Activated CD8-positive, alpha-beta memory T cell treated with anti-CD3 and anti-CD28 coated beads, Interleukin-2, amount 50 U/mL, for 24 hours (primary cell): ENCODE measurements around the gene TBL3.
"Not testable (repeated sequence)": the region's sequence is repeated elsewhere in the genome, so short reads cannot be mapped to it uniquely, and the experiment has no call there.

Experiments
- DNase-seq: peaks from one replicate; pipeline ENCODE4 v3.0.0-alpha.2; 2020; ENCODE audit errors: extremely low read depth

Gene TBL3

DNA sequence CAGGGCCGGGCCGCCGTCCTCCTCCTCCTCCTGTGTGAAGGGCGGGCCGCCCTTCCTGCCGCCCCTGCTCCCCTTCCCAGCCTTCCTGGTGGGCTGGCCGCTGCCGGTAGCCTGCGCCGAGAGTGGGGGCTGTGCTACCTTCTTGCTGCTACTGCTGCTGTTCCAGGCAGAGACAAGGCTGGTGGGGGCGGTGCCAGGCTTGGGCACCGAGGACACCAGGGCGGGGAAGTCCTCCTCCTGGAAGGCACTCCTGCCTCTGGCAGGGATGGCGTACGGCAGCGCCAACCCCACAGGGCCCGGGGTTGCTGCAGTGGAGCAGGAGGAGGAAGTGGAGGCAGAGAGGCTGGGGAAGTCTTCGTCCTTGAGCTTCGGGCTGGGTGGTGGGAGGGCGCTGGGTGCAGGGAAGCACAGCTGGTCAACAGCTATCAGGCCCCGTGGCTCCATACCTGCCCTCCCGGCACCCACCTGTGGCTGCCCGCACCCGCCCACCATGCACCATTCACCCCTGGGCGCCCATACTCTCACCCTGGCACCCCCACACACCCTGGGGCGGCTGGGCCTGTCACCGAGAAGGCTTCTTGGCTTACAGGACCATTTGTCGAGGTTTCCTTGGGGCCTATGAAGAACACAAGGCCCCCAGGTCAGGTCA is 28.1 kb downstream of the TBL3 start:
- no peak for DNase-seq

DNA sequence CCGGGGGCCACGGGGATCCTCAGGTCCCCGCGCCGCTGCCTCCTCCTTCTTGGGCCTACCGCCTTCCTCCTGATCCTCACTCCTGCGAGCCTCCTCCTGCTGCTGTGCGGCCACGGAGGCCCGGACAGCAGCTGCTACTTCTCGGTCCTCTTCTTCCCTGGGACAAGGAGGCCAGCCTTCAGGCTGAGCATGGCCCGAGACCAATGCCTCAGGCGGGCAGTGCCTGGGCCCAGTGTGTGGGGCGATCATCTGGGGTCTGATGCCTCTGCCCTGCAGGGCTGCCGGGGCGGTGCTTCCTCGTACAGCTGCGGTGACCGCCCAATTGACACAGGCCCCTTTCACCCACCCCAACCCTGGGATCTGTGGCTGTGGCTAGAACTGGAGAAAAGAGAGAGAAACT is 29.2 kb downstream of the TBL3 start:
- no peak for DNase-seq

DNA sequence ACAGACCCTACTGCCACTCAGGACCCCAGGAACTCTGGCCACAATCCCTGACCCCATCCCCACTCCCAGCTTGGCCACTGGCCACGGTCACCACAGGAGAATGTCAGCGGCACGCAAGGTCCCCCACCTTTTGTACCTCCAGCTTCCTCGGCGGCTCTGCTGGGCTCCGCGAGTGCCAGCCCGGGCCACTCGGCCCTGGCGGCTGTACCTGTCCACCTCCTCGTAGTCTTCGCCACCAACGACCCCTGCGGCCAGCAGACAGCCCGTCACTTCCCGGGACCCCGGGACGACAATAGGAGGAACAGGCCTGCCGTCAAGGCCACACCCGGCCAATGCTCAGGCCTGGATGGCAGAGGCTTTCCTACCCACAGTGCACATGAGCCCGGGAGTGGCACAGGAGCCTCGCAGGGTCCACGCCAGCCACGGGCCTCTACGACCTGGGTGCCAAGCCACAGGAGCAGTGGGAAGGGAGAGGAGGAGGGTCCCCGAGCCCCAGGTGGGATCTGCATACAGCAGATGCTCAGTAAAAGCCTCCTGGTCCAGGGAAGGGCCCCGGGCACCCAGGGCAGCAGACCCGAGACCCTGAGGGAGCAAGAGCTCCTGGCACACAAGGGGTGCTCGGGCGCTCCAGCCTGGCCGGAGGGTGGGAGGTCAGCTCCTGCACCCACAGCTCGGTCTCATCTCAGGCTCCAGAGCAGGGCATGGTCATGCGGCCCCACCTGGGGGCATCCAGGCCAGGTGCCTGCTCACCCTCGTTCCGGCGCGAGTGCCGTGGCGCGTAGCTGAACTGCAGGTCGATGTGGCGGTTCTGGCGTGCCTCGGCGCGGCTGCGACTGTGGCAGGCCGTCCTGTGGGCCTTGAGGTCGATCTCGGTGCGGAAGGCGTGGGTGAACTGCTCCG is 29.9 kb downstream of the TBL3 start:
- DNase-seq, result no peak

DNA sequence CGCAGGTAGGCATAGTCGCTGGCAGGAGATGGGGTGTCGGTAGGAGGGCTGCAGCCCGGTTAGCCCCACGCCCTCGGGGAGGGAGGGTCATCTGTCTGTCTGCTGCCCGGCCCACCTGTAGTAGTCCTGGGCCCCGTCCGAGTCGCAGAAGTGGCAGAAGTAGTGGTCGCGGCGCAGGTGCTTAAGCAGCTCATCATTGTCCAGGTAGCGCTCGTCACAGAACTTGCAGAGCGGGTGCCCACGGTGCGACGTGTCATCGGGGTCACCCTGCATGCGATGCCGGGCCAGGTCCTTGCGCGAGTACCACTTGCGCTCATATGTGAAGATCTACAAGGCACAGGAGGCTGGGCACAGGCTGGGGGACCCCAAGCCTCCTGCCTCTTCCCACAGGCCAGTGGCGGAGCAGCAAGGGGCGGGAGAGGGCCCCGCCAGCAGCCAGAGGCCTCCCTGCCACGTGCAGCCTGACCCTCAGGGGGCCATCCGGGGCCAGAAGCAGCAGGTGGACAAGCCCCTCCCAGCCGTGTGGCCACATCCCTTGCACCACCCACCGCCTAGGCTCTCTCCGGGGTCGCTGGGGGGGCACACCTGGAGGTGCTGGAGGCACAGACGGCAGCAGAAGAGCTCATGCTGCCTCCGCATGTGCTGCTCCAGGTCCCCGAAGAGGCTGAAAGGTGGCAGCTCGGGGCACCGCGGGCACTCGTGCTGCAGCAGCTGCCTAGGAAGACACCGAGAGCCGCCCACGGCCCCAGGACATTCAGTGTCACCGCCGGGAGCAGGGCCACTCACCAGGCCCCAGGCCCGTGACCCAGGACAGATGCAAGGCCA is 30.8 kb downstream of the TBL3 start:
- DNase-seq, result no peak

DNA sequence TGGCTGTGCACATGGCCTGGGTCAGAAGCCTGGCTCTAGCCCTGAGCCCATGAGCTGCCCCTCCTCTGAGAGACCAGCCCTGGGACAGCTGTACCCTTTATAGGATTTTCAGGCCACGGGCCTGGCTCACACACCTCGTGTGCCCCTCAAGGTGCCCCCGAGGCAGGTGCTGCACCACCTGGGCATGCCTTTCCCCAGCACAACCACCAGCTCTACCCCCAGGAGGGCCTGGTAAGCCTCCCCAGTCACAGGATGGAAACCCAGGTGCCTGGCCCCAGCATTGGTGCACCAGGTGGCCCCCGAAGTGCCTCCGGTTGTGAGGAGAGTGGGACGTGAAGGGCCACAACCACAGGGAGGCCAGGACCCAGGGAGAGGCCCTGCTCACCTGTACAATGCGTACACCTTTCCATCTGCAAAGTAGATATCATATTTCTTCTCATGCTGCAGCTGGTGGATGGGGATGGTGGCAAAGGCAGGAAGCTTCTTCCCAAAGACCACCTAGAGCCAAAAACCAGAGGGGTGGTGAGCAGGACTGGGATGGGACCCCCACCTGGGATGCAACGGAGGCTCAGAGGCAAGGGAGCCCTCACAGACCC is 31.5 kb downstream of the TBL3 start:
- DNase-seq, result no peak

DNA sequence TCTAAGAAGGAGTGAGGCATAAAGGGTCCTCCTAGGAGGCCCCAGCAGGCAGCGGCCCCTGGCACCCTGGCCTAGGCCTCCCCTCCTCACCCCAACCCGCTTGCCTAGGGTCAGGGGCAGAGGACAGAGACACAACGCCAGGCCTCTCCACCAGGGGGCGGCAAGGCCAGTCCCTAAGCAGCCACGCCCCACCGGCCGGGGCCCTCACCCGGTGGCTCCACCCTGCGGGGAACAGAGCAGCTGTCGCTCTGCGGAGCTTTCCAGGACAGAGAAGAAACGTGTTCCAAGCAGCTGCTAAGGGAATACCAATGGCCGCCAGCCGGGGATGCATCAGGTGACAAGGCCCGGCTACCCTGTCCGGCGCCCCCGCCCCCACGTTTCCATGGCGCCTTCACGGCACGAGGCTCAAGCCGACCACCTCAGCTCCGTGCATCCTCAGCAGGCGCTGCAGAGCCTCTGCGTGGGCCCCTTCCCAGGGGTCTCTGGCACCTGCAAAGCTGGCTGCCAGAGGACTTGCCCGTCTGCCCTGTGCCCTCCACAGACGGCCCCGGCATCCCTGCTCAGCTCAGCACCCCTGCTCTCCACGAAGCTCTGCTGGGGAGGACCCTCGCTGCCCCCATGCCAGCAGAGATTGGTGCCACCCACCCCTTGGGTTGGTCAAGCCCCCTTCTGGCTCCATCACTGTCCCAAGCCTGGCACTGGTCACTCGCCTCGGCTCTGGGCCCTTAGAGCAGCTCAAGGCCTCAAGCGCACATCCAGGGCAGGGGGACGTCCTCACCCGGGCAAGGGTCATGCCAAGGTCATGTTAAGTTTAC is 32.2 kb downstream of the TBL3 start:
- DNase-seq, result peak; percentile 63

DNA sequence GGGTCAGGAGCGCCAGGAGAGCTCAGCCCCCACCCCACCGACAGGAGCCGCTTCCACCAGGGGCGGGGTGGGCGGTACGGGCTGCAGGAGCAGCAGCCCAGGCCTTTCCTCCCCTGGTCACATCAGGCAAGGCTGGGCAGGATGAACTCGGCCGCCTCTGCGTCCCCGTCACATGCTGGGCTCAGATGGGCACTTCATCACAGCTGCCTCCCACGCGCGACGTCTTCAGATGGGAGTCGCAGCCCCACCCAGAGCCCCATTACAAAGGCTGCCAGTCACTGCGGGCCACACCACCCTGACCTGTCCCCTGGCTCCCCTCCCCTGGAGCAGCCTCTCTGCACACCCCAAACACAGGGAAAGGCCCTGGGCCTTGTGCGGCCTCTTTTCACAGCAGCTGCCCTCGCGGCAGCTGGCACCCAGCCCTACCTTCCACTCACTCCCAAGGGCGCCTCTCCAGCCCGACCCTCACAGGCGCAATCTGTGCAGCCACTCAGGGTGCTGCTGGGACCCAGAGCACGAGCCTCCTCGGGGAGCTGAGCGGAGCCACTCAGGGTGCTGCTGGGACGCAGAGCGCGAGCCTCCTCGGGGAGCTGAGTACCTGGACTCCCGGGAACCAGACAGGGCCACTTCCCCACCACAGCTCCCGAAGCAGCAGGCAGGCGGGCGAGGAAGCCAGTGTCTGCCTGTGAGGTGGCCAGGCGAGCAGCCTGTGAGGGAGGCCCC is 33.1 kb downstream of the TBL3 start:
- no peak for DNase-seq

DNA sequence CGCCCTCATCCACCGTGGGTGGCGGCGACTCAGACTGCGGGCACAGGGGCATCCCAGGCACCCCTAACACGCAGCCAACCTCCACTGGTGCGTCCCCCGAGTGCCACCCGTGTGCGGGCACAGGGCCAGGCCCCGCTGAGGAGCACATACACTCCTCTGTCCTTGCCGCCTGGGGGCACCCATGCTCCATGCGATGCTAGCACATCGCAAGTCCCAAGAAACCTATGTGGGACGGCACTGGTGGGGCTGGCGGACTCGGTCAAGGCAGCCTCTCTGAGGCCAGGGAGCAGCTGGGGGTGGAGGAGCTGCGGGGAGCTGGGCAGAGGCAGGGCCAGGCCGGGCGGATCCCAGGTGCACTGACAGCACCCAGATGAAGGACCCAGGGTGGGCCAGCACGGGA is 33.8 kb downstream of the TBL3 start:
- no peak for DNase-seq

DNA sequence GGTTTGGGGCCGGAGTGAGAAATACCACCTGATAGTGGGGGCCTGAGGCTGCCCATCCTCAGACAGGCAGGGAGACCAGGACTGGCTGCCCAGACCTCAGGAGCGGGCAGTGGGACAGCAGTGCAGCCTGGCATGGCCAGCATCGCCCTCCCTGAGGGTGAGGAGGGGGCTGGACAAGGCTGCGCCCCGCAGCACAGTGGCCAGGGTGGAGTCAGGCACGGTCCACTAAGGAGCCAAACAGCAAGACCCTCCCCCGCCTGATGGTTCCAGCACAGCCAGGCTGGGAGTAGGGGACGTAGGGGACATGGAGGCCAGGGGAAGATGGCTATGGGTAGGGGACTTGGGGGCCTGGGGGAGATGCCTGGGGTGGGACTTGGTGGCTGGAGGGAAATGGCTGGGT is 34.5 kb downstream of the TBL3 start:
- no peak for DNase-seq

DNA sequence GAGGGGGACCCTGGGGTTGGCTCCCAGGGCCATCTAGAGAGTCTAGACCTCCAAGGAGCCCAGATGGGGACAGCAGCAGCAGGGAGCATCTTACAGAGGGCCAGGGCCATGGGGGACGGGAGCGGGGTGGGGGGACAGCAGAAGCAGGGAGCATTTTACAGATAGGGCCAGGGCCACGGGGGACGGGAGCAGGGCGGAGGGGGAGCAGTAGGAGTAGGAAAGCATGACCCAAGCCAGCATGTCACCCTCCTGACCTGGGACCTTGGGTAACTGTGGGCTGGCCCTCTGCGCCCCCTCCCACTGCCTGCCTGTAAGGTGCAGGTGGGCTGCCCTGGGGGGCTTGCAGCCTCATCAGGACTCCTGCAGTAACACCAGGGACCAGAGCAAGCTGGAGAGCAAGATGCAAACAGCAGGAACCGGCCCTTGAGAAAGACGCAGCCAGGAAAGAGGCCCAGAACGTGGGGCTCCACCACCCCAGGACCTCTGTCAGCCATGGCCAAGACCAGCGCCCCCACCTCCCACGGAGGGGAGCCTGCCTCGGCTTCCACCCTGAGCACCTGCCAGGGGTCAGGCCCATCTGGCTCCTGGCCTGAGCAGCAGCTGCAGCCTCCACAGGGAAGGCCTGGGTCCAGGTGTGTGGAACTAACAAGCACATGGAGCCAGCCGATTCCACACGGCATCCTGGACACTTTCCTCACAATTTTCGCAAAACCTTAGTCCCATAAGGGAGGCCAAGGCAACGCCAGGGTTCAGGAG is 35.4 kb downstream of the TBL3 start:
- DNase-seq, result no peak

DNA sequence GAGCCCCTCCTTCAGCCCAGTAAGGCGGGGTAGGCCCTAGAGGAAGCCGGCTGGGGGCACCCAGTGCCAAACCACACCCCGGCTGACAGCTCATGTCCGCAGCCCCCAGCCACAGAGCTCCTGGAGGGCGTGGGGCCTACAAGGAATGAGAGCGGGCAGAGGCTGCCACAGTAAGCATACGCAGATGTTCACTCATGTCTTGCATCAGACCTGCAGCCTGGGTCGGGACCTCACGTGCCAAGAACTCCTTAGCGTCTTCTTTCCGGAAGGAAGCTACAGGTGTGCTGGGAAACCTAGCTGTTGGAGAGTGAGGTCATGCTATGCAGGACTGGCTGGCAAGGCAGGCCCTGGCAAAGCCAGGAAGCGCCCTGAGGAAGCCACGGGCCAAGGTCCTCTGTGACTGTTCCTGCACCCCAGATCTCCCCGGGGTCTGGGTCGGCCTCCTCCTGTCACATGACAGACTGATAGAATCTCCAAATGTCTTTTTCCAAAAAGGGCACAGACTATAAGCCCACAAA is 36.2 kb downstream of the TBL3 start:
- no peak for DNase-seq

DNA sequence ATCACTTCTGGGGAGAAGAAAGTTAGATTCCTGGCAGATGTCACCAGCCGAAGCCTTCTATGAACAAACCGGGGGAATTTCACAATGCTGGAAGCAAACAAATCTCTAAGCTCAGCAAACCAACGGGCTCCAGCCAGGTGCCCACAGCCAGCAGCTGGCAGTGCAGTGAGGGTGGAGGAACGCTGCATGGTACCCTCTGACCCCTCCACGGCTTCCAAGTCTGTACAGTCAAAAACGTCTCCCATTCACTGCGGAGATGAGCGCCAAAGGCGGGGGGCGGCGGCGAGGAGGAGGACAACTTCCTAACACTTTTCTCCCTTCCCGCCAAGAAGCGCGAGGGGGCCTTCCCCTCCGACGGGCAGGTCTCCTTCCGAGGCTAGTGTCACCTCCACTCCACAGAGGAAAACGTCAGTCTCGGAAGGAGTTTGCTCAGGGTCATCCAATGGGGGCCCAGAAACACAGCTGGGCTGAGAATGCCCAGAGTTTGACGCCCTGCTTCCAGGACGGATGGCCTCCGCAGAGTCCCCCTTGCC is 36.8 kb downstream of the TBL3 start:
- no peak for DNase-seq

DNA sequence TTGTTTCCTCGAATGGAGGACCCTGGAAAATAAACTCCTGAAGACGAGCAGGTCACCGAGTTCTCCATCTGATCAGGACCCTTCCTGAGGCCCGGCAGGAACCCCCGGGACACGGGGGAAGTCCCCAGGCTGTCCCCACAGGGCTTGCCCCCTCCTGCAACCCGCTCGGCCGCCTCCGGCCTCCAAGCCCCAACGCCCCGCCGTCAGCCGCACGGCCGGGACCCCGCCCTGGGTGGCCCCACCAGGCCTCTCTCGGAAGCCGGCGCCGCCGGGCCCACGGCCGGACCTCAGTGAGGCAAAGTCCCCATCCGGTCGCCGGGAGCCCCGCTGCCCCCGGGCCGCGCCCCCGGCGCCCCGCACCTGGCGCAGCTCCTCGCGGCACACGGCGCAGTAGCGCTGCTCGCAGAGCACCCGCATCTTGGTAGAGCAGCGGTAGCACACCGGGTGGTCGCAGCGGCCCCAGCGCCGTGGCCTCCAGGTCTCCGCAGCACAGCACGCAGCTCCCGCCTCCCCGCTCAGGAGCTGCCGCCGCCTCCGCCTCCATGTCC is 37.4 kb downstream of the TBL3 start:
- no peak for DNase-seq

DNA sequence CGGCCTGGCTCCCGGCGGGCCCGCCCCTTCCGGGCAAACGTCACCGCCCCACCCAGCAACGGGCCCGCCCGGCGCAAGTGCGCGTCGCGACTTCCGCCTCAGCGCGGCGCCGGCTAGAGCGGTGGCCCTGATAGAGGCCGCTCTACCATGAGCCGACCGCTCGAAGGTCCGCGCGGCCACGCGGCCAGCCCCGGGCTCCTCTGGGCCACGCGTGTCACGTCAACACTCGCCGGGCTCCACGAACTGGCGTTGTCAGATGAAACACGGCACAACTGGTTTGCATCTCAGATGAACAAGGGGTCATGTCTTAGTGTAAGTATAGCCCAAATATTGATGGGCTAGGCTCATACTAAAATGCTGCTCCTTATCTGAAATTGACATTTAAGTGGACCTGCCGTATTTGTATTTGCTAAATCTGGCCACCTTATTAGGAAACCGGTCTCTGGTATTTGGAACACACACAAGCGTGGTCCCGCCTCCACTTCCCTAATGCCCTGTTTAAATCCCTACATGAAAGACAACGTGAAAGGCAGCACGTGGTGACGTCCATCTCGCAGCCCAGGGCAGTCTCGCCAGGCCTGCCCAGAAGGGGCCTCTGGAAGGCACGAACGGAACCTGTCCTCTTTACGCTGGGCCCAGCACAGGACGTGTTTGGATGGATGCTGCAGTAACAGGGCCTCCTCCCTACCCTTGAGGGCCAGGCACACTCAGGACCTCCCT is 38.1 kb downstream of the TBL3 start, which contains the start of gene ZNF598:
Gene ZNF598 (minus strand): TSS at position 31 of the 720 bp plus-strand sequence.
- DNase-seq, result no peak

DNA sequence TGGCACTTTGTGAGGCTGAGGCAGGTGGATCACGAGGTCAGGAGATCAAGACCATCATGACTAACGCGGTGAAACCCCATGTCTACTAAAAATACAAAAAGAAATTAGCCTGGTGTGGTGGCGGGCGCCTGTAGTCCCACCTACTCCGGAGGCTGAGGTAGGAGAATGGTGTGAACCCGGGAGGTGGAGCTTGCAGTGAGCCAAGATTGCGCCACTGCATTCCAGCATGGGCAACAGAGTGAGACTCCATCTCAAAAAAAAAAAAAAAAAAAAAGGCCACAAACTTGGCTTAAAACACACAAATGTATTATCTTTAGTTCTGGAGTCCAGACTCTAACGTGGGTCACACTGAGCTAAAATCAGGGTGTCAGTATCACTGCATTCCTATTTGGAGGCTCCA is 39.9 kb downstream of the TBL3 start:
- DNase-seq, result not testable (repeated sequence)

DNA sequence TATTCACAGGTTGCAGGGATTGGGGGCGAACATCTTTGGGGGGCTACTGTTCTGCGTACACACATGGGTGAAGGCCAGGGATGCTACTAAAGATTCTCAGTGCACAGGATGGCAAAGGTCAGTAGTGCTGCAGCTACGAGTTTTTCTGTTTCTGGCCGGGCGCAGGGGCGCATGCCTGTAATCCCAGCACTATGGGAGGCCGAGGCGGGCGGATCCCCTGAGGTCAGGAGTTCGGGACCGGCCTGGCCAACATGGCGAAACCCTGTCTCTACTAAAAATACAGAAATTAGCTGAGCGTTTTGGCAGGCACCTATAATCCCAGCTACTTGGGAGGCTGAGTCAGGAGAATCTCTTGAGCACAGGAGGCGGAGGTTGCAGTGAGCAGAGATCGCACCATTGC is 41.7 kb downstream of the TBL3 start:
- DNase-seq, result no peak

DNA sequence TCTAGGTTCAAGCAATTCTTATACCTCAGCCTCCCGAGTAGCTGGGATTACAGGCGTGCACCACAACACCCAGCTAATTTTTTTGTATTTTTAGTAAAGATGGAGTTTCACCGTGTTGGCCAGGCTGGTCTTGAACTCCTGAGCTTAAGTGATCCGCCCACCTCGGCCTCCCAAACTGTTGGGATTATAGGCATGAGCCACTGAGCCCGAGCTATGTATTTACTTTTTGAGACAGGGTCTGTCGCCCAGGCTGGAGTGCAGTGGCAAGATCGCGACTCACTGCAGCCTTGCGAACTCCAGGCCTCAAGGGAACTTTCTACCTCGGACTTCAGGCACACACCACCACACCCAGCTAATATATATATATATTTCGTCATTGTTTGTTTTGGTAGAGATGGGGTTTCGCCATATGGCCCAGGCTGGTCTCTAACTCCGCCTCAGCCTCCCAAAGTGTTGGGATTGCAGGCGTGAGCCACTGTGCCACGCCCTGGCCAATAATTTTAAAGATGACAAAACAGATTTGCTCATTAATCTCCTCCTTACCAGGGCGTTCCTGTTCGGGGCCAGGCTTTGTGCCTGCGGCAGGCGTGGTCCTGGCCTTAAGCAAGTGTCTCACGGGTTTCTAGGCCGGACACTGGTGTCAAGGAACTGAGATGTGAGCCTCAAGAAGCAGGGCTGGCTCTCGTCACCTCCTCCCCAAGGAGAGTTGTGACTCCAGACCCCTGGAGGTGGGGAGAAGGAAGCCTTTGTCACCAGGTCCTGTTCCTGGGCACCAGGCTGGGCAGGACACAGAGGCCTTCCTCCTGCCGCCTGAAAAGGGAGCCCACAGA is 43.5 kb downstream of the TBL3 start:
- no peak for DNase-seq

DNA sequence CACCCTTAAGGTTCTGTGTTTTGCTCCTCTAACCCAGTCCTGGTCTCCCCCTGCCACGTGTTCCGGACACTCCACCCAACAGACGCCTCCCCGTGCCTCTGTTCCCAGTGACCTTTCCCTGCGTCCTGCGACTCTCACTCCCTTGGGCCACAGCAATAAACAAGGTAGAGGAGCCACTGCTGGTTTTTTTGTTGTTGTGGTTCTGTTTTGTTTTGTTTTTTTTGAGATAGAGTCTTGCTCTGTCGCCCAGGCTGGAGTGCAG is 44.0 kb downstream of the TBL3 start:
- DNase-seq, result no peak
